GM21528 (cell line): ENCODE data around the gene HNRNPA2B1.
"Not testable (repeated sequence)": the region's sequence is repeated elsewhere in the genome, so short reads cannot be mapped to it uniquely, and the experiment has no call there.

ENCODE experiments used
- ATAC-seq: cut with Tn5 transposase; IDR thresholded peaks from one replicate; pipeline ENCODE4 v1.9.1; 2021; ENCODE audit warnings: mild to moderate bottlenecking, moderate library complexity; ENCODE audit not compliant: unreplicated experiment, low FRiP score

HNRNPA2B1 gene

GRCh38 chr7:26185844-26186180 lies 14.7 kb downstream of the HNRNPA2B1 start:
- ATAC-seq: no peak

DNA sequence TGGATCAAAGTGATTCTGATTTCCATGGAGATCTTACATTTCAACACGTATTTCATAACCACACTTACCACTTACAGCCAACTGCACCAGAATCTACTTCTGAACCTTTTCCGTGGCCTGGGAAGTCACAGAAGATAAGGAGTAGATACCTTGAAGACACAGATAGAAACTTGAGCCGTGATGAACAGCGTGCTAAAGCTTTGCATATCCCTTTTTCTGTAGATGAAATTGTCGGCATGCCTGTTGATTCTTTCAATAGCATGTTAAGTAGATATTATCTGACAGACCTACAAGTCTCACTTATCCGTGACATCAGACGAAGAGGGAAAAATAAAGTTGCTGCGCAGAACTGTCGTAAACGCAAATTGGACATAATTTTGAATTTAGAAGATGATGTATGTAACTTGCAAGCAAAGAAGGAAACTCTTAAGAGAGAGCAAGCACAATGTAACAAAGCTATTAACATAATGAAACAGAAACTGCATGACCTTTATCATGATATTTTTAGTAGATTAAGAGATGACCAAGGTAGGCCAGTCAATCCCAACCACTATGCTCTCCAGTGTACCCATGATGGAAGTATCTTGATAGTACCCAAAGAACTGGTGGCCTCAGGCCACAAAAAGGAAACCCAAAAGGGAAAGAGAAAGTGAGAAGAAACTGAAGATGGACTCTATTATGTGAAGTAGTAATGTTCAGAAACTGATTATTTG lies 15.3 kb downstream of the HNRNPA2B1 start:
- no peak for ATAC-seq

DNA sequence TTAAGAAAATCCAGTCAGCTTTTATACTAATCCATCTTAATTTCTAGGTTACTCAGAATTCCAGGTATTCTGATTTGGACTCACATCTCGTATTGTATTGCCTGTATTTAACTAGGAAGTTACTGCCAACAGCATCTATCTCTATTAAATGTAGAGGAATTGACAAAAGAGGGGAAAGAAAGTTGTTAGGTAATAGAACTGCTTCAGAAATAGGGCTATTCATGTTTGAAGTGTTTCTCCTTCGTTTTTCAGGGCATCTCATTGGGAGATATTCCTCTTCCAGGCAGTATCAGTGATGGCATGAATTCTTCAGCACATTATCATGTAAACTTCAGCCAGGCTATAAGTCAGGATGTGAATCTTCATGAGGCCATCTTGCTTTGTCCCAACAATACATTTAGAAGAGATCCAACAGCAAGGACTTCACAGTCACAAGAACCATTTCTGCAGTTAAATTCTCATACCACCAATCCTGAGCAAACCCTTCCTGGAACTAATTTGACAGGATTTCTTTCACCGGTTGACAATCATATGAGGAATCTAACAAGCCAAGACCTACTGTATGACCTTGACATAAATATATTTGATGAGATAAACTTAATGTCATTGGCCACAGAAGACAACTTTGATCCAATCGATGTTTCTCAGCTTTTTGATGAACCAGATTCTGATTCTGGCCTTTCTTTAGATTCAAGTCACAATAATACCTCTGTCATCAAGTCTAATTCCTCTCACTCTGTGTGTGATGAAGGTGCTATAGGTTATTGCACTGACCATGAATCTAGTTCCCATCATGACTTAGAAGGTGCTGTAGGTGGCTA lies 16.1 kb downstream of the HNRNPA2B1 start:
- not testable (repeated sequence) for ATAC-seq

DNA sequence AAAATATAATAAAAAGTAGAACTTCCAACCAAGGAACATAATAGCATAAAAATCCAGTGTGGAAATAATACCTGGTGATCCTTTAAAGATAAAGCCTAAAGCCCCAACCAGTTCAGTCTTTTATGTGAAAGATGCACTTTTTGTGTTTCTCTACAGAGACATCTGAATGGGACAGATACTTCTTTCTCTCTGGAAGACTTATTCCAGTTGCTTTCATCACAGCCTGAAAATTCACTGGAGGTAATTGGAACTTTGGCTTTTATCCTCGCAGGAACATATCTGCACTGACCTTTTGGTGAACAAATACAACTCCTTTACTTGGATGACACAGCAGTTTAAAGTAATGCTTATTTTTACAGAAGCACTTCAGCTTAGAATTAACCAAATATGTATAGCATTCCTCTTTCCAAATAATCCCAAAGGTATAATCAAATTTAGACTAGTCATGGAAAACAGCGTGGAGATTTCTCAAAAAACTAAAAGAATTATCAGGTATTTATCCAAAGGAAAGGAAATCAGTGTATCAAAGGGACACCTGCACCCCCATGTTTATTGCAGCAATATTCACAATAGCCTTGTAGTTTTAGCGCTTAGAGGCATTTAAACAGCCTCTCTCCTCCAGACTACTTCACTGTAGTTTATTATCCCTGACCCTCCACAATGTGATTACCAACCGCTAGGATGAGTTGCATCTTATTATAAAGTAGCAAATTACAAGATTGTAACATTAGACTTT lies 16.8 kb downstream of the HNRNPA2B1 start:
- ATAC-seq: no peak

DNA sequence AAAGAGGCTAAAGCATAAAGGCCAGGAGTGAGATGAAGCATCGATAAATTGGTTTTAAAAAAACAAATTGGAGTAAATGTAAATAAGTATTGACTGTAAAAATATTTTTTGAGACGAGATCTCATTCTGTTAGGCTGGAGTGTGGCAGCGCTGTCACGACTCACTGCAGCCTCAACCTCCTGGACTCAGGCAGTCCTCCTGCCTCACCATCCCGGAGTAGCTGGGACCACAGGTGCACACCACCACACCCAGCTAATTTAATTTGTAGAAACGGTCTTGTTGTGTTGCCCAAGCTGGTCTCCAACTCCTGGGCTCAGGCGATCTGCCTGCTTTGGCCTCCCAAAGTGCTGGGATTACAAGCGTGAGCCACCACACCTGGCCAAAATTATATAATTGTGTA lies 17.8 kb downstream of the HNRNPA2B1 start:
- ATAC-seq: no peak

- no peak for ATAC-seq
These were observed 18.3 kb downstream of the HNRNPA2B1 start for GRCh38 chr7:26182283-26182682.

DNA sequence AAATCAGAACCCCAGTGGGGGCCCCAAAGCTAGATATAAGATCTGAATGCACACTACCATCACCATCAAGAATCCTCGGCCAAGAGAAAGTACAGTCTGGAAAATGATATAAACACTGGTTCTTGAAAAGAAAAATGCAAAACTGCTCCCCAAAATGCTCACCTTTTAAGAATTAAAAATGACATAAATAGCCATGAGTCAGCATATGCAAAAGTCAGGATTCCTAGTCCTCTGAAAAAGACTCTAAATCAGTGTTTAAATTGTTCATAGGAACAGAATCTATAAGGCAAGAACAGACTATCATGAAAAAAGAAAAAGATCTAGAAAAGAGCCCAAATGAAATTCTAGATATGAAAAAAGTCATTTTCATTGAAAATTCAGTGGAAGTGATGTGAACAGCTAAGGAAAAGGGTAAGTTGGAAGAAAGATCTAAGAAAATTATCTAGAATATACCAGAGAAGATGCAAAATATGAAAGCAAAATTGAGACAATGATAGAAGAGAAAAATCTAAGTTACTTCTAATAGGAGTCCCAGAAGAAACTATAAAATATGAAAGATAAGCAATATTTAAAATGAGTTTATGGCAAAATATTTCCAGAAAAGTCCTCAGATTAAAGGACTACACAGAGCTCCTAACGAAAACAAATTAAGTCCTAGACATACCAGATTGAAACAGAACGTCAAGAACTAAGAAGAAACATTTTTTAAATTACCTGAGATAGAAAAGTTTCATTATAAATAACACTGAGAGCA lies 18.9 kb downstream of the HNRNPA2B1 start:
- no peak for ATAC-seq

- no peak for ATAC-seq
These were observed 19.8 kb downstream of the HNRNPA2B1 start for GRCh38 chr7:26180792-26181198.

DNA sequence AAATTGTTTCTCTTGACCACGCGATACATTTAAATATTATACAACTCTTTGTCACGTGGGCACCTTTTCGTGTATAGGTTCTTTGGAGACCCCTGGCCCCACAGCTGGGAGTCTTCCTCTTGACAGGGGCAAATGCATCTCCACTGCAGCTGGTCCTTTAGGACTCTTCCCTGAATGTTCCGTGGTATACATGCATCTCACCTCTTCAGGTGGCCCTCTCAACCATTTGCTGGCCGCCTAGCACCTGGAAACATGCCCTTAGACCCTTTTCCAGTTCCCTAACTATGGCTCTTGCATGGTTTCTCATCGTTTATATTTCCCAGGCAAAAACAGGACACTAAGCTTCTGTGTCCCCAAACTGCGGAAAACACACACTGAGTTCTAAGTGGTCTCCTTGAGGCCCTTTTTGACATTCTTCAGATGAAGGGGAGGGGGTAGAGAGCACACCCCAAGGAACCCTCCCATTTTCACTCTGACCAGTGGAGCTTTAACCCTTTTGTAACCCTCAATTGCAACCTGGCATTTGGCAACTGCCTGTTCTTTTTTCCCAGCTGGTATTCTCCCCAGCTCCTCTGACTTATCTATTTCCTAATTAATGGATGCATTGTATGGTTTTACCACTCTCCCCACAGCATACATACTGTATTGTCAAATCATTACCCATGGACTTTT lies 20.6 kb downstream of the HNRNPA2B1 start:
- ATAC-seq: no peak

DNA sequence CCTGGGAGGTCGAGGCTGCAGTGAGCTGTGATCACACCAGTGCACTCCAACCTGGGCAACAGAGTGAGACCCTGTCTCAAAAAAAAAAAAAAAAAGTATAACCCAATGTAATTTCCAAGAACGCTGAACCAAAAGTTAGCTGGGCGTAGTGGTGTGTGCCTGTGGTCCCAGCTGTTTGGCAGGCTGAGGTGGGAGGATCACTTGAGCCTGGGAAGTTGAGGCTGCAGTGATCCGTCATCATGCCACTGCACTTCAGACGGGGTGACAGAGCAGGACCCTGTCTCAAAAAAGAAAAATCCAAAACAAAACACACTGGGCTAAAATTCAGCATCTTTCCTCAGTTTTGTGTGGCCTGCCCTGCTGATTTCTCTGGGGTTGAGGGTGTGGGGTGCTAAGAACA lies 21.1 kb downstream of the HNRNPA2B1 start:
- no peak for ATAC-seq

- no peak for ATAC-seq
These were observed 22.1 kb downstream of the HNRNPA2B1 start for GRCh38 chr7:26178272-26178960.

DNA sequence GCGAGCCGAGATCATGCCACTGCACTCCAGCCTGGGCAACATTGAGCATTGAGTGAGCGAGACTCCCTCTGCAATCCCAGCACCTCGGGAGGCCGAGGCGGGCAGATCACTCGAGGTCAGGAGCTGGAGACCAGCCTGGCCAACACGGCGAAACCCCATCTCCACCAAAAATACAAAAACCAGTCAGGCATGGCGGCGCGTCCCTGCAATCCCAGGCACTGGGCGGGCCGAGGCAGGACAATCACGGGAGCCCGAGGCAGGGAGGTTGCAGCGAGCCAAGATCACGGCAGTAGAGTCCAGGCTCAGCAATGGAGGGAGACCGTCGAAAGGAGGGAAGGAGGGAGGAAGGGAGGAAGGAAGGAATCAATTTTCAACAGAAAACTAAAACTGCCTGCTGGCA lies 23.3 kb downstream of the HNRNPA2B1 start:
- not testable (repeated sequence) for ATAC-seq

GRCh38 chr7:26176696-26177095 lies 23.9 kb downstream of the HNRNPA2B1 start:
- ATAC-seq: not testable (repeated sequence)

DNA sequence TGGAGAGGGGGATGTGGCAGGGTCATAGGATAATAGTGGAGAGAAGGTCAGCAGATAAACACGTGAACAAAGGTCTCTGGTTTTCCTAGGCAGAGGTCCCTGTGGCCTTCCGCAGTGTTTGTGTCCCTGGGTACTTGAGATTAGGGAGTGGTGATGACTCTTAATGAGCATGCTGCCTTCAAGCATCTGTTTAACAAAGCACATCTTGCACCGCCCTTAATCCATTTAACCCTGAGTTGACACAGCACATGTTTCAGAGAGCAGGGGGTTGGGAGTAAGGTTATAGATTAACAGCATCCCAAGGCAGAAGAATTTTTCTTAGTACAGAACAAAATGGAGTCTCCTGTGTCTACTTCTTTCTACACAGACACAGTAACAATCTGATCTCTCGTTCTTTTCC lies 24.6 kb downstream of the HNRNPA2B1 start:
- not testable (repeated sequence) for ATAC-seq

DNA sequence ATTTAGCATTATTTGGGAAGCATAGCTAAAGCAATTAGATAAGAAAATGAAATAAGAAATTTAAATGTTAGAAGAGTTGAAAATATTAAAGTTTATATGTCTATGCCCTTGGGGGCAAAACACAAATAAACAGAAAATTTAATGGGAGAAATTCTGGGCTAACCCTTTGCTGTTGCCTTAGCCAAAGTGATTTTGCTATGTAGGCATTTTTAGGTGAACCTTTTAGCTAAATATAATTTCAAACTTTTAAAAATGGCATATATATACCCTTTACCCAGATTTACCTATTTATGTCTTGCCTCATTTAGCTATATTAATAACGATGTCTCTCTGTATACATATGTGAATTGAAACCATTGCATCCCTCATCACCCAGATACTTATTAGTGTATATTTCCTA lies 28.5 kb downstream of the HNRNPA2B1 start:
- ATAC-seq: no peak

- no peak for ATAC-seq
These were observed 28.9 kb downstream of the HNRNPA2B1 start for GRCh38 chr7:26171601-26172000.

DNA sequence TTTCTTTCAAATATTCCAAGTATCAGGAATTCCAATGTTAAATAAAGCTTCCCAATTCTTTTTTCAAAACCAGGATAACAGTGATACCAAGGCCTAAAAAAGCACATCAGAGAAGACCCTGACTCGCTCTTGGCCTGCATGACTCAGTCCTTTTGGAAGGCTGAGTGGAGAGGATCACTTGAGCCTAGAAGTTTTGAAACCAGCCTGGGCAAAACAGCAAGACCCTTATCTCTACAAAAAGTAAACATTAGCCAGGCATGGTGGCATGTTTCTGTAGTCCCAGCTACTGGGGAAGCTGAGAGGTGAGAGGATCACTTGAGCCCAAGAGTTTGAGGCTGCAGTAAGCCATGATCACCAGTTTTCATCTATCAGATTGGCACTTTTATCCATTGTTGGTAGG lies 29.9 kb downstream of the HNRNPA2B1 start:
- no peak for ATAC-seq

GRCh38 chr7:26169271-26169670 lies 31.3 kb downstream of the HNRNPA2B1 start:
- no peak for ATAC-seq

- ATAC-seq: no peak
These were observed 32.0 kb downstream of the HNRNPA2B1 start for GRCh38 chr7:26168458-26169023.
